COR-L47 (cell line): Measurements from ENCODE around the gene CDC27.
"Not testable (repeated sequence)": the region's sequence is repeated elsewhere in the genome, so short reads cannot be mapped to it uniquely, and the experiment has no call there.

ENCODE experiments used
- DNase-seq: peaks from one replicate; lab custom pipeline; 2025; lab: John Stamatoyannopoulos, UW

Gene CDC27

GRCh38 chr17:47219621-47220475 lies 30.8 kb upstream of the CDC27 start:
- no peak for DNase-seq

GRCh38 chr17:47218896-47219430 lies 29.9 kb upstream of the CDC27 start:
- no peak for DNase-seq

GRCh38 chr17:47217279-47217678 lies 28.2 kb upstream of the CDC27 start:
- not testable (repeated sequence) for DNase-seq

GRCh38 chr17:47216821-47217220 lies 27.7 kb upstream of the CDC27 start:
- not testable (repeated sequence) for DNase-seq

GRCh38 chr17:47214931-47215330 lies 25.8 kb upstream of the CDC27 start:
- DNase-seq = no peak

- no peak for DNase-seq
Observed at GRCh38 chr17:47213540-47213939, 24.4 kb upstream of the CDC27 start.

GRCh38 chr17:47212458-47212857 lies 23.4 kb upstream of the CDC27 start:
- DNase-seq = no peak

- DNase-seq = no peak
Observed at GRCh38 chr17:47210779-47211178, 21.7 kb upstream of the CDC27 start.

- no peak for DNase-seq
Observed at GRCh38 chr17:47210105-47210504, 21.0 kb upstream of the CDC27 start.

GRCh38 chr17:47209499-47209898 lies 20.4 kb upstream of the CDC27 start:
- DNase-seq = no peak

GRCh38 chr17:47208744-47209488 lies 19.8 kb upstream of the CDC27 start, which contains the start of gene MYL4:
TSS of gene MYL4 (plus strand) at chr17:47209348. CDS start at chr17:47209423, 75 bp downstream.
- no peak for DNase-seq

GRCh38 chr17:47207143-47208067 lies 18.3 kb upstream of the CDC27 start:
- DNase-seq = no peak

- no peak for DNase-seq
Observed at GRCh38 chr17:47205419-47205963, 16.4 kb upstream of the CDC27 start.

- DNase-seq = no peak
Observed at GRCh38 chr17:47204722-47205418, 15.8 kb upstream of the CDC27 start.

- no peak for DNase-seq
Observed at GRCh38 chr17:47203984-47204721, 15.1 kb upstream of the CDC27 start.

GRCh38 chr17:47201166-47201565 lies 12.1 kb upstream of the CDC27 start:
- no peak for DNase-seq

GRCh38 chr17:47200325-47200664 lies 11.2 kb upstream of the CDC27 start:
- DNase-seq = no peak

GRCh38 chr17:47199627-47200324 lies 10.7 kb upstream of the CDC27 start:
- no peak for DNase-seq

GRCh38 chr17:47197821-47198220 lies 8.7 kb upstream of the CDC27 start:
- DNase-seq = no peak
